ENCODE results near the gene EIF3B. TPM values are rescaled to one million over a fixed set of nuclear protein-coding genes. Genes with fewer than 3 reads are reported as not detected.

Gene EIF3B
- total and polyA plus RNA-seq, 9 of the 15 experiments (the other 6 are each of a cell fraction or from before 2014, with no cell fraction given): 25.9 to 494 (median 357) TPM

DNA sequence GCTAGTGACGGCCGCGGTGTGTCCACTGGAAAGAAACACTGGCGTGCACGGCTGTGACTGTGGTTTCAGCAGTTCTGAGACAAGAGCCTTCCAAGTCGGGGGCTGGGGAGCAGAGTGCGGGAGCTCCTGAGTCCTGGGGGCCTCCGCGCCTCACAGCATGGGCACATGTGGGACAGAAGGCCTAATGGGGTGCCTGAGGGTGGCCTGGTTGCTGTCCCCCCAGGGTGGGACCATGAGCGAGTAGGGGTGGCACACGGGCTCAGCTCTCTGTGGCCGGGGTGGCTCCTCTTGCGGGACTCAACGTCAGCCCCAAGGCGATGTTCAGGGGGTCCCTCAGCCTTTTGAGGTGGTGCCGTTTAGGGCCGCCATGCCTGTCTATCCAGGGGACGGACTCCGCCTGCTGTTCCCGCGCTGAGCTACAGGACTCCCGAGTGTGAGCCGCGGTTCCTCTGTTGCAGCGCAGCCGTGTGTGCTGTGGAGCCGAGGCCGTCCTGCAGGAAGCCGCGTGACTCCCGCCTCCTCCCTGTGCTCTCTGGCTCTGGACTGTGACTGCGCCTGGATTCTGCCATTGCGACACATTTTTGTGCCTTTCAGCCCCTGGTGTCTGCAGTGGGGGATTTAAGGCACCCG is 25.3 kb downstream of the EIF3B start:
- Histone ChIP-seq H3K4me1 (replicated peaks in 1 of 2; ENCODE audit: control insufficient read depth in 2 of 2, insufficient read depth in 2 of 2, low read length in 2 of 2) (peaks cover 0 to 30% of the 10 kb centered on the region in 2 experiments; a peak in 2 of 5 replicates), H3K36me3 (ENCODE audit: control insufficient read depth, insufficient read depth, low read length) (peaks cover 79% of the 10 kb centered on the region), H2AFZ (ENCODE audit: low read depth, low read length) (no peak overlapping the region), H3K9me3 (replicated peaks; ENCODE audit: control insufficient read depth, insufficient read depth, low read depth, low read length) (no peaks in the 10 kb centered on the region), H3K79me2 (ENCODE audit: control insufficient read depth, insufficient read depth, low read length) (peaks cover 22% of the 10 kb centered on the region), H3K9ac (ENCODE audit: insufficient read depth in 1 of 2, low read depth in 2 of 2, low read length in 2 of 2) (no peak overlapping the region), H3K27me3 (ENCODE audit: control insufficient read depth in 2 of 2, insufficient read depth in 2 of 2, low read length in 2 of 2) (no peaks in the 10 kb centered on the region), H3K9me1 (ENCODE audit: control insufficient read depth, insufficient read depth, low read length) (no peaks in the 10 kb centered on the region), H3K4me3 (no peak overlapping the region), H3K4me2 (ENCODE audit: insufficient read depth, low read length) (no peak overlapping the region), H3K27ac (ENCODE audit: extremely low read depth, low read depth, low read length) (no peak overlapping the region), H4K20me1 (replicated peaks; ENCODE audit: control insufficient read depth, insufficient read depth, low read length) (peaks cover 19% of the 10 kb centered on the region)
- ChIA-PET CTCF (ENCODE audit: low intra/inter-chr PET ratio) (no interaction called here), POLR2A (interaction anchor here (0.5 to 2.1 kb wide), 5 partner anchors 10 to 72 kb away, joined by 3 to 5 read pairs (median 4); no protein-coding TSS in a partner anchor)
- FAIRE-seq: no peak
- 93% methylated on average over 20 of the region's 34 CpGs for WGBS (ENCODE audit: insufficient coverage, low coverage, missing lambda C conversion rate)
- no peak; the same call in 2 of the 3 replicates for ATAC-seq
- BruUV-seq (replicated peaks): no TSS peak
- peak; percentile 46 for TF ChIP-seq RBM22 (IDR thresholded peaks at IDR 0.05; ENCODE audit: low read depth, low read length, poor library complexity, severe bottlenecking)
- peak; percentile 98 for TF ChIP-seq ZBTB33 (CRISPR knock-in tag; IDR thresholded peaks at IDR 0.05)
- TF ChIP-seq HMGN3 (IDR thresholded peaks at IDR 0.05; ENCODE audit: borderline replicate concordance, extremely low read depth, insufficient read length, low read depth, low read length): peak; percentile 4
- TF ChIP-seq CEBPG (CRISPR knock-in tag; IDR thresholded peaks at IDR 0.05): no peak
- peak in 1 of 2 experiments; percentile 14; a peak in 1 of 4 replicates for TF ChIP-seq CEBPG (tag; conservative IDR thresholded peaks at IDR 0.05 in 1 of 2, IDR thresholded peaks at IDR 0.05 in 1 of 2)
- no peak for TF ChIP-seq KDM2B (CRISPR knock-in tag; IDR thresholded peaks at IDR 0.05)
- peak; percentile 69 for TF ChIP-seq POLR2G (IDR thresholded peaks at IDR 0.05; ENCODE audit: low read depth, low read length)
- no peak for TF ChIP-seq HDAC1 (IDR thresholded peaks at IDR 0.05)
- 0 out of 2 replicates have a peak, but pooled peaks have one; percentile 36 for TF ChIP-seq RBFOX2 (IDR thresholded peaks at IDR 0.05; ENCODE audit: low read depth, low read length)
- in situ Hi-C loops (cut with MboI): no loop called here
- DNase-seq (ENCODE audit: extremely low read depth in 1 of 4, low spot score in 3 of 4): no peak
- intact Hi-C loops (cut with micrococcal nuclease): loop anchor here (10.0 kb wide), 1 partner anchor 55 kb away; no protein-coding TSS in a partner anchor

Measured in K562 (cell line).